ENCODE data around the gene CCT7. TPM values are rescaled to one million over a fixed set of nuclear protein-coding genes. Genes with fewer than 3 reads are reported as not detected.
A peak's percentile ranks its signal among the peaks of the same experiment; 100 is the strongest.

Gene CCT7
- total RNA-seq, 1 donor from 2014 or later: 218 TPM

GRCh38 chr2:73286134-73286655 is 52.1 kb downstream of the CCT7 start:
- no peaks in the 10 kb centered on the region for H3K9me3 Mint-ChIP-seq
- H3K36me3 Mint-ChIP-seq: no peaks in the 10 kb centered on the region
- H3K27ac Mint-ChIP-seq: no peak overlapping the region
- H3K4me3 Mint-ChIP-seq: no peak overlapping the region
- H3K27me3 Mint-ChIP-seq (ENCODE audit: low read depth): peaks cover 83% of the 10 kb centered on the region
- DNase-seq (ENCODE audit: low spot score in 2 of 2, unreplicated experiment in 2 of 2): no peak
- TF ChIP-seq CTCF (IDR thresholded peaks at IDR 0.05; ENCODE audit: unreplicated experiment): no peak
- H3K4me1 Mint-ChIP-seq: peaks cover 7% of the 10 kb centered on the region

- no peak overlapping the region for H3K27ac Mint-ChIP-seq
- no peak for TF ChIP-seq CTCF (IDR thresholded peaks at IDR 0.05; ENCODE audit: unreplicated experiment)
- H3K27me3 Mint-ChIP-seq (ENCODE audit: low read depth): peaks cover 95% of the 10 kb centered on the region
- peaks cover 4% of the 10 kb centered on the region for H3K4me1 Mint-ChIP-seq
- no peak overlapping the region for H3K4me3 Mint-ChIP-seq
- no peaks in the 10 kb centered on the region for H3K36me3 Mint-ChIP-seq
- DNase-seq (ENCODE audit: low spot score in 2 of 2, unreplicated experiment in 2 of 2): no peak
- H3K9me3 Mint-ChIP-seq: no peaks in the 10 kb centered on the region
Measured at GRCh38 chr2:73289304-73289703, 55.2 kb downstream of the CCT7 start.

GRCh38 chr2:73290049-73290839 is 56.1 kb downstream of the CCT7 start:
- no peak overlapping the region for H3K27ac Mint-ChIP-seq
- H3K4me1 Mint-ChIP-seq: peaks cover 4% of the 10 kb centered on the region
- H3K27me3 Mint-ChIP-seq (ENCODE audit: low read depth): peaks cover 97% of the 10 kb centered on the region
- no peaks in the 10 kb centered on the region for H3K9me3 Mint-ChIP-seq
- TF ChIP-seq CTCF (IDR thresholded peaks at IDR 0.05; ENCODE audit: unreplicated experiment): no peak
- DNase-seq (ENCODE audit: low spot score in 2 of 2, unreplicated experiment in 2 of 2): no peak
- H3K4me3 Mint-ChIP-seq: no peak overlapping the region
- no peaks in the 10 kb centered on the region for H3K36me3 Mint-ChIP-seq

GRCh38 chr2:73291093-73291460 is 57.0 kb downstream of the CCT7 start:
- Mint-ChIP-seq H3K4me3 (peak overlapping the region; percentile 55), H3K36me3 (no peaks in the 10 kb centered on the region), H3K27me3 (ENCODE audit: low read depth) (peaks cover 97% of the 10 kb centered on the region), H3K4me1 (peaks cover 4% of the 10 kb centered on the region), H3K9me3 (no peaks in the 10 kb centered on the region), H3K27ac (no peak overlapping the region)
- DNase-seq (ENCODE audit: low spot score in 2 of 2, unreplicated experiment in 2 of 2): peak; percentile 60 to 81
- TF ChIP-seq CTCF (IDR thresholded peaks at IDR 0.05; ENCODE audit: unreplicated experiment): no peak

- peak in 1 of 2 experiments; percentile 50 for DNase-seq (ENCODE audit: low spot score in 2 of 2, unreplicated experiment in 2 of 2)
- Mint-ChIP-seq H3K27ac (no peak overlapping the region), H3K36me3 (no peaks in the 10 kb centered on the region), H3K27me3 (ENCODE audit: low read depth) (peaks cover 97% of the 10 kb centered on the region), H3K9me3 (no peaks in the 10 kb centered on the region), H3K4me3 (peak overlapping the region; percentile 55), H3K4me1 (peaks cover 4% of the 10 kb centered on the region)
- TF ChIP-seq CTCF (IDR thresholded peaks at IDR 0.05; ENCODE audit: unreplicated experiment): no peak
Measured at GRCh38 chr2:73291461-73292315, 57.6 kb downstream of the CCT7 start.

Measured in mesothelial cell of epicardium (in vitro differentiated cells).